Mesothelial cell of epicardium (in vitro differentiated cells): Measurements from ENCODE around the gene FAM83D. TPM values are rescaled to one million over a fixed set of nuclear protein-coding genes. Genes with fewer than 3 reads are reported as not detected.

ENCODE experiments used
- DNase-seq, 2 experiments: peaks; one replicate each; pipeline ENCODE4 v3.0.0; 2021; ENCODE audit warnings: low spot score in 2 of 2; ENCODE audit not compliant: unreplicated experiment in 2 of 2
- H3K27ac Mint-ChIP-seq: 2 replicates; pipeline ENCODE4 v1.8.0; 2021; ENCODE audit warnings: mixed read lengths
- H3K27me3 Mint-ChIP-seq: 2 replicates; pipeline ENCODE4 v1.8.0; 2021; ENCODE audit warnings: low read depth, mixed read lengths
- H3K36me3 Mint-ChIP-seq: 2 replicates; pipeline ENCODE4 v1.8.0; 2021; ENCODE audit warnings: mixed read lengths
- H3K4me1 Mint-ChIP-seq: 2 replicates; pipeline ENCODE4 v1.8.0; 2021; ENCODE audit warnings: mixed read lengths
- H3K4me3 Mint-ChIP-seq: 2 replicates; pipeline ENCODE4 v1.8.0; 2021; ENCODE audit warnings: mild to moderate bottlenecking, moderate library complexity, mixed read lengths
- H3K9me3 Mint-ChIP-seq: 2 replicates; pipeline ENCODE4 v1.8.0; 2021; ENCODE audit warnings: mixed read lengths
- CTCF ChIP-seq: fragments of 200-600 bp; sonication (generic); IDR thresholded peaks from one replicate; pipeline ENCODE4 v1.5.0; 2021; ENCODE audit warnings: antibody characterized with exemption; ENCODE audit not compliant: unreplicated experiment
- total RNA-seq: library from RNA; stranded (reverse); gene quantifications from 3 replicates; pipeline ENCODE4 v1.2.1, GENCODE V29; 2021

The FAM83D gene
- total RNA-seq, 1 donor from 2014 or later = 11.5 TPM

DNA sequence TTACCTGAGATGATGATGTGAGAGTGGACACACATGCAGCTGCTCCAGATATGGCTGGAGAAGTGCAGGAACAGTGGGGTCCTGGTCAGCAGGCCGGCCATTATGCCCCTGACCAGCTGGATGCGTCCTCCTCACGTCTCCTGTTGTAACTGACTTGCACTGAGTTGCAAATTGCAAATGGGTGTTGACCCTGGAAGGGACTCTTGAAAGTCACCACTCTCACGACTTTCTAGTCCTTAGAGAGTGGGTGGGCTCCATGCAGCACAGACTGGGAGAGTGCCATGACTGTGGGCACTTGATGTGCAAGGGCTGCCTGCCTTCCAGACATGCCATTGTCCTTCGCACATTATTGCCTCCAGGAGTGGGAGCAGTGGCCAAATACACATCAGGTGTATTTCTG is 10.8 kb downstream of the FAM83D start:
- no peaks in the 10 kb centered on the region for H3K9me3 Mint-ChIP-seq
- H3K4me1 Mint-ChIP-seq = peaks cover 6% of the 10 kb centered on the region
- no peak for TF ChIP-seq CTCF
- no peaks in the 10 kb centered on the region for H3K27me3 Mint-ChIP-seq
- H3K27ac Mint-ChIP-seq = no peak overlapping the region
- DNase-seq = no peak
- H3K4me3 Mint-ChIP-seq = no peak overlapping the region
- H3K36me3 Mint-ChIP-seq = peaks cover under 1% of the 10 kb centered on the region

DNA sequence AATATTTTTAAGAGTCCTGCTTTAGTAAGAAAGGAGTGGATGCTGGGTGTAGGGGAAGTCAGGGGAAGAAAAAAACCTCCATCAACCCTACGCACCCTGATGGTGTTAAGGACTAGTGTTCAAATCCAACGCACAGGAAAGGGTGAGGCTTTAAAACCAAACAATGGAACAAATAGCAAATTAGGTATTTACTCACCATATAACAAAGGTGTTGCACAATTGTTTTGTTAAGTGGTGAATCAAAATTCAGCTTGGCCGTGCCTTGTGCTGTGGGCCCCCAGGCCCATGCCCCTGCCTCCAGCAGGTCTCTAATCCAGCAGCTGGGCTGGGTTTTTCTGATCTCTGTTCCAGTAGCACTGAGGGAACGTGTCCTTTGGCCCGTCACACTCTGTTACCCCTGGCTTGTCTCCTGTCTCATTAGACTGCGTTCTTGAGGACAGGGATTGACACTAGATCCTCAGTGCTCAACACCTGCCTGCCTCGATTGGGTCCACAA is 11.8 kb downstream of the FAM83D start:
- H3K27ac Mint-ChIP-seq = no peak overlapping the region
- no peak for TF ChIP-seq CTCF
- H3K4me3 Mint-ChIP-seq = no peak overlapping the region
- no peaks in the 10 kb centered on the region for H3K27me3 Mint-ChIP-seq
- no peak for DNase-seq
- no peaks in the 10 kb centered on the region for H3K9me3 Mint-ChIP-seq
- H3K36me3 Mint-ChIP-seq = peaks cover 6% of the 10 kb centered on the region
- peaks cover 6% of the 10 kb centered on the region for H3K4me1 Mint-ChIP-seq

GRCh38 chr20:38939686-38940085 is 13.5 kb downstream of the FAM83D start:
- no peak for TF ChIP-seq CTCF
- H3K36me3 Mint-ChIP-seq = peaks cover 6% of the 10 kb centered on the region
- H3K9me3 Mint-ChIP-seq = no peaks in the 10 kb centered on the region
- H3K27me3 Mint-ChIP-seq = no peaks in the 10 kb centered on the region
- DNase-seq = no peak
- H3K27ac Mint-ChIP-seq = no peak overlapping the region
- no peak overlapping the region for H3K4me3 Mint-ChIP-seq
- H3K4me1 Mint-ChIP-seq = peaks cover 6% of the 10 kb centered on the region

- peaks cover 6% of the 10 kb centered on the region for H3K36me3 Mint-ChIP-seq
- no peak for DNase-seq
- H3K27me3 Mint-ChIP-seq = no peaks in the 10 kb centered on the region
- no peak for TF ChIP-seq CTCF
- no peak overlapping the region for H3K27ac Mint-ChIP-seq
- H3K4me1 Mint-ChIP-seq = peaks cover 5% of the 10 kb centered on the region
- H3K4me3 Mint-ChIP-seq = no peak overlapping the region
- H3K9me3 Mint-ChIP-seq = no peaks in the 10 kb centered on the region
These were observed 14.4 kb downstream of the FAM83D start for GRCh38 chr20:38940644-38941043.

GRCh38 chr20:38941726-38942389 is 15.6 kb downstream of the FAM83D start:
- Mint-ChIP-seq H3K27ac (no peak overlapping the region), H3K36me3 (peaks cover 10% of the 10 kb centered on the region), H3K27me3 (no peaks in the 10 kb centered on the region), H3K9me3 (no peaks in the 10 kb centered on the region), H3K4me1 (peaks cover 7% of the 10 kb centered on the region), H3K4me3 (no peak overlapping the region)
- DNase-seq = no peak
- no peak for TF ChIP-seq CTCF
